Stimulated activated naive CD4-positive, alpha-beta T cell (primary cell): ENCODE measurements around the gene DNAH3.
"Not testable (repeated sequence)": the region's sequence is repeated elsewhere in the genome, so short reads cannot be mapped to it uniquely, and the experiment has no call there.

Experiments
- DNase-seq, 6 experiments: peaks; one replicate each; lab custom pipeline; 2025; lab: John Stamatoyannopoulos, UW

Gene DNAH3

GRCh38 chr16:21150375-21151001 lies at the start of gene DNAH3:
TSS of gene DNAH3 (minus strand) at chr16:21150846. CDS start at chr16:21150319, 527 bp downstream.
- no peak for DNase-seq

GRCh38 chr16:21199607-21200218 lies 49.1 kb upstream of the DNAH3 start:
- no peak for DNase-seq

GRCh38 chr16:21197621-21198020 lies 47.0 kb upstream of the DNAH3 start:
- no peak for DNase-seq

GRCh38 chr16:21197112-21197511 lies 46.5 kb upstream of the DNAH3 start:
- DNase-seq, result no peak

GRCh38 chr16:21195330-21195729 lies 44.7 kb upstream of the DNAH3 start:
- not testable (repeated sequence) for DNase-seq

- no peak for DNase-seq
Observed at GRCh38 chr16:21194771-21195301, 44.2 kb upstream of the DNAH3 start.

GRCh38 chr16:21192991-21193390 lies 42.3 kb upstream of the DNAH3 start:
- no peak for DNase-seq

- no peak for DNase-seq
Observed at GRCh38 chr16:21190599-21190998, 40.0 kb upstream of the DNAH3 start.

GRCh38 chr16:21190013-21190412 lies 39.4 kb upstream of the DNAH3 start:
- DNase-seq, result no peak

GRCh38 chr16:21189311-21189710 lies 38.7 kb upstream of the DNAH3 start:
- DNase-seq, result no peak

- DNase-seq, result no peak
Observed at GRCh38 chr16:21186326-21186691, 35.7 kb upstream of the DNAH3 start.

- no peak for DNase-seq
Observed at GRCh38 chr16:21185659-21186325, 35.1 kb upstream of the DNAH3 start.

GRCh38 chr16:21184834-21185233 lies 34.2 kb upstream of the DNAH3 start:
- DNase-seq, result no peak

- DNase-seq, result no peak
Observed at GRCh38 chr16:21183995-21184394, 33.3 kb upstream of the DNAH3 start.

- DNase-seq, result no peak
Observed at GRCh38 chr16:21179983-21180365, 29.3 kb upstream of the DNAH3 start.

GRCh38 chr16:21179126-21179982 lies 28.7 kb upstream of the DNAH3 start:
- no peak for DNase-seq

GRCh38 chr16:21175397-21175796 lies 24.8 kb upstream of the DNAH3 start:
- DNase-seq, result no peak

GRCh38 chr16:21172650-21173049 lies 22.0 kb upstream of the DNAH3 start:
- no peak for DNase-seq

GRCh38 chr16:21170116-21170515 lies 19.5 kb upstream of the DNAH3 start:
- DNase-seq, result not testable (repeated sequence)

GRCh38 chr16:21169249-21169981 lies 18.8 kb upstream of the DNAH3 start:
- no peak for DNase-seq

- DNase-seq, result no peak
Observed at GRCh38 chr16:21167929-21168602, 17.4 kb upstream of the DNAH3 start.
